Colonic mucosa (tissue), 4 donors: ENCODE measurements around the gene OR6B3. TPM values are rescaled to one million over a fixed set of nuclear protein-coding genes. Genes with fewer than 3 reads are reported as not detected.

Experiments used
- DNase-seq: peaks from one replicate; pipeline ENCODE4 v3.0.0-alpha.2; 2020
- H3K27ac ChIP-seq: fragments of 200-600 bp; one replicate; pipeline ENCODE4 v1.8.0; 2021
- H3K27me3 ChIP-seq: fragments of 200-600 bp; one replicate; pipeline ENCODE4 v1.8.0; 2021
- H3K36me3 ChIP-seq: fragments of 200-600 bp; one replicate; pipeline ENCODE4 v1.8.0; 2021
- H3K4me1 ChIP-seq: fragments of 200-600 bp; one replicate; pipeline ENCODE4 v1.8.0; 2021; ENCODE audit warnings: mild to moderate bottlenecking
- H3K4me3 ChIP-seq: fragments of 200-600 bp; one replicate; pipeline ENCODE4 v1.8.0; 2021
- H3K9ac ChIP-seq, 2 donors: one replicate each; pipeline ENCODE4 v1.7.0; 2013; ENCODE audit warnings: control low read depth in 2 of 2, low read depth in 2 of 2, low read length in 2 of 2
- H3K9me3 ChIP-seq: fragments of 200-600 bp; one replicate; pipeline ENCODE4 v1.8.0; 2021
- CTCF ChIP-seq: fragments of 200-600 bp; IDR thresholded peaks from one replicate; pipeline ENCODE4 v1.8.0; 2022; ENCODE audit warnings: antibody characterized with exemption, mild to moderate bottlenecking
- intact Hi-C: fragments of 100-400 bp; cut with DNase I; formaldehyde crosslinking; loops from one replicate; pipeline ENCODE4 v1.14.1; 2022
- total RNA-seq, 2 donors: library from RNA; stranded (reverse); fragmentation: NEBNext Ultra II Directional in 1 of 2; extraction: Animal tissue kit (Norgen Biotek cat#: 25700) in 1 of 2; gene quantifications; one replicate each; pipeline ENCODE4 v1.2.1, GENCODE V29; 2021
- donor health status: healthy.
- donor health status: DM: no; HTN: no; CAD: no.
- donor health status: DM: no; HTN: no; CAD: no.

Gene OR6B3
- total RNA-seq, 2 donors from 2014 or later, result not detected

GRCh38 chr2:240078631-240079030, 25.3 kb upstream of the OR6B3 start:
- Histone ChIP-seq H3K9ac (no peak overlapping the region), H3K9me3 (no peaks in the 10 kb centered on the region), H3K27ac (no peak overlapping the region), H3K27me3 (no peaks in the 10 kb centered on the region), H3K36me3 (no peaks in the 10 kb centered on the region), H3K4me3 (no peak overlapping the region), H3K4me1 (no peaks in the 10 kb centered on the region)
- no peak for TF ChIP-seq CTCF
- intact Hi-C loops, result no loop called here
- DNase-seq, result no peak

DNA sequence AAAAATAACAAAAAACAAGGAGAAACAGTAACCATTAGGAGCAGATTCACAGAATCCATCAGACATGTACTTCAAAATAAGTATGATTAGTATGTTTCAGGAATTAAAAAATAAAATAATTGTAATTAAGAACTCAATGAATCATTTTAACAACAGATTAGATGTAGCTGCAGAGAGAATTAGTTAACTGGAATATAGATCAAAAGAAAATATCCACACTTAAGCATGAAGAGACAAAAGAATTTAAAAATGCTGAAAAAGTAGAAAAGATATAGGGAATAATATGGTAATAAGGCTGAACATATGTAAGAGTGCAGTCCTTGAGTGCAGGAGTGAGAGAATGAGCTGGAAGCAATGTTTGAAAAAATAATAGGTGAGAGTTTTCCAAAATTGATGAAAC, 24.1 kb upstream of the OR6B3 start:
- no peak for DNase-seq
- H3K9ac ChIP-seq, result no peak overlapping the region
- no peaks in the 10 kb centered on the region for H3K36me3 ChIP-seq
- no peaks in the 10 kb centered on the region for H3K4me1 ChIP-seq
- H3K4me3 ChIP-seq, result no peak overlapping the region
- intact Hi-C loops, result no loop called here
- H3K27ac ChIP-seq, result no peak overlapping the region
- no peaks in the 10 kb centered on the region for H3K9me3 ChIP-seq
- no peak for TF ChIP-seq CTCF
- no peaks in the 10 kb centered on the region for H3K27me3 ChIP-seq

- no peaks in the 10 kb centered on the region for H3K36me3 ChIP-seq
- H3K9me3 ChIP-seq, result no peaks in the 10 kb centered on the region
- intact Hi-C loops, result no loop called here
- H3K9ac ChIP-seq, result no peak overlapping the region
- H3K4me1 ChIP-seq, result no peaks in the 10 kb centered on the region
- no peaks in the 10 kb centered on the region for H3K27me3 ChIP-seq
- DNase-seq, result no peak
- no peak overlapping the region for H3K4me3 ChIP-seq
- no peak overlapping the region for H3K27ac ChIP-seq
- no peak for TF ChIP-seq CTCF
These were observed 21.2 kb upstream of the OR6B3 start for GRCh38 chr2:240074545-240074944.

- no peak for DNase-seq
- intact Hi-C loops, result no loop called here
- no peaks in the 10 kb centered on the region for H3K36me3 ChIP-seq
- H3K27me3 ChIP-seq, result no peaks in the 10 kb centered on the region
- no peak for TF ChIP-seq CTCF
- H3K27ac ChIP-seq, result no peak overlapping the region
- H3K9me3 ChIP-seq, result no peaks in the 10 kb centered on the region
- H3K9ac ChIP-seq, result no peak overlapping the region
- H3K4me1 ChIP-seq, result no peaks in the 10 kb centered on the region
- H3K4me3 ChIP-seq, result no peak overlapping the region
These were observed 17.6 kb upstream of the OR6B3 start for GRCh38 chr2:240070907-240071306.

DNA sequence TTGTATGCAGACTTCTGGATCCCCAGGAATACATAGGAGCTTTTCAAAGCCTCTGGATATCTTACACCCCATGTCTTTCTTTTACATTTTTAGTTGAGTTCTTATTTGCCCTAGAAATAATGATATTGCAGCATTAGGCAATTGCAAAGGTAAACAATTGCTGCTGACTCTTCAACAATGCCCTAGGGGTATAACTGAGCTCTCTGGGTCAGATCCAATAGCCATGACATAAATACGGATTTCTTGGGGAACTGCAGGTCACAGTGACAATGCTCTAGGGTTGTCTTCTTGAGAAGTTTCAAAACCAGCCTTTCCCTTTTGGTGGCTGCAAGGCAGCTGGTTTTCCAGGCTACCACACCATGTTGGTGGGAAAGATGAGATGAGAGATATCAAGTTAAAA, 16.5 kb upstream of the OR6B3 start:
- H3K4me1 ChIP-seq, result no peaks in the 10 kb centered on the region
- no peaks in the 10 kb centered on the region for H3K9me3 ChIP-seq
- no peak overlapping the region for H3K9ac ChIP-seq
- intact Hi-C loops, result no loop called here
- no peaks in the 10 kb centered on the region for H3K27me3 ChIP-seq
- no peaks in the 10 kb centered on the region for H3K36me3 ChIP-seq
- H3K27ac ChIP-seq, result no peak overlapping the region
- TF ChIP-seq CTCF, result no peak
- no peak overlapping the region for H3K4me3 ChIP-seq
- DNase-seq, result no peak

DNA sequence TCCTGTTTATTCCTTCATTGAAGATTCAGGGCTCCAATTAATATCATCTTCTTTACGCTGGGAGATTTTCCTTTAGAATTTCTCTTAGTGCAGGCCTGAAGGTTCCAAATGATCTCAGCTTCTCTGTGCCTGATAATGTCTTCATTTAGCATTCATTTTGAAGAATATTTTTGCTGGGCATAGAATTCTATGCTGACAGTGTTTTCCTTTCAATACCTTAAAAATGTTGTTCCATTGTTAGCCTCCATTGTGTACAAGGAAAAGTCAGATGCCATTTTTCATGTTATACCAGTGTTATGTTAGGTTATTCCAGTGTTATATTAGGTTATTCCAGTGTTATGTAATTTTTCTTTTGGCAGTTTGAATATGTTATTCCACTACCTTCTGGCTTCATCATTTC, 14.9 kb upstream of the OR6B3 start:
- DNase-seq, result no peak
- Histone ChIP-seq H3K27ac (no peak overlapping the region), H3K4me3 (no peak overlapping the region), H3K9me3 (no peaks in the 10 kb centered on the region), H3K27me3 (no peaks in the 10 kb centered on the region), H3K4me1 (no peaks in the 10 kb centered on the region), H3K9ac (no peak overlapping the region), H3K36me3 (no peaks in the 10 kb centered on the region)
- no peak for TF ChIP-seq CTCF
- intact Hi-C loops, result no loop called here
